Islet of Langerhans (tissue), 1 donor: Measurements from ENCODE around the gene TSHZ3.

Experiments
- FAIRE-seq: peaks from one replicate; lab custom pipeline; 2011; peaks lifted over from hg19 to GRCh38; lab: Jason Lieb, UNC

The TSHZ3 gene, protein sequence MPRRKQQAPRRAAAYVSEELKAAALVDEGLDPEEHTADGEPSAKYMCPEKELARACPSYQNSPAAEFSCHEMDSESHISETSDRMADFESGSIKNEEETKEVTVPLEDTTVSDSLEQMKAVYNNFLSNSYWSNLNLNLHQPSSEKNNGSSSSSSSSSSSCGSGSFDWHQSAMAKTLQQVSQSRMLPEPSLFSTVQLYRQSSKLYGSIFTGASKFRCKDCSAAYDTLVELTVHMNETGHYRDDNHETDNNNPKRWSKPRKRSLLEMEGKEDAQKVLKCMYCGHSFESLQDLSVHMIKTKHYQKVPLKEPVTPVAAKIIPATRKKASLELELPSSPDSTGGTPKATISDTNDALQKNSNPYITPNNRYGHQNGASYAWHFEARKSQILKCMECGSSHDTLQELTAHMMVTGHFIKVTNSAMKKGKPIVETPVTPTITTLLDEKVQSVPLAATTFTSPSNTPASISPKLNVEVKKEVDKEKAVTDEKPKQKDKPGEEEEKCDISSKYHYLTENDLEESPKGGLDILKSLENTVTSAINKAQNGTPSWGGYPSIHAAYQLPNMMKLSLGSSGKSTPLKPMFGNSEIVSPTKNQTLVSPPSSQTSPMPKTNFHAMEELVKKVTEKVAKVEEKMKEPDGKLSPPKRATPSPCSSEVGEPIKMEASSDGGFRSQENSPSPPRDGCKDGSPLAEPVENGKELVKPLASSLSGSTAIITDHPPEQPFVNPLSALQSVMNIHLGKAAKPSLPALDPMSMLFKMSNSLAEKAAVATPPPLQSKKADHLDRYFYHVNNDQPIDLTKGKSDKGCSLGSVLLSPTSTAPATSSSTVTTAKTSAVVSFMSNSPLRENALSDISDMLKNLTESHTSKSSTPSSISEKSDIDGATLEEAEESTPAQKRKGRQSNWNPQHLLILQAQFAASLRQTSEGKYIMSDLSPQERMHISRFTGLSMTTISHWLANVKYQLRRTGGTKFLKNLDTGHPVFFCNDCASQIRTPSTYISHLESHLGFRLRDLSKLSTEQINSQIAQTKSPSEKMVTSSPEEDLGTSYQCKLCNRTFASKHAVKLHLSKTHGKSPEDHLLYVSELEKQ

DNA sequence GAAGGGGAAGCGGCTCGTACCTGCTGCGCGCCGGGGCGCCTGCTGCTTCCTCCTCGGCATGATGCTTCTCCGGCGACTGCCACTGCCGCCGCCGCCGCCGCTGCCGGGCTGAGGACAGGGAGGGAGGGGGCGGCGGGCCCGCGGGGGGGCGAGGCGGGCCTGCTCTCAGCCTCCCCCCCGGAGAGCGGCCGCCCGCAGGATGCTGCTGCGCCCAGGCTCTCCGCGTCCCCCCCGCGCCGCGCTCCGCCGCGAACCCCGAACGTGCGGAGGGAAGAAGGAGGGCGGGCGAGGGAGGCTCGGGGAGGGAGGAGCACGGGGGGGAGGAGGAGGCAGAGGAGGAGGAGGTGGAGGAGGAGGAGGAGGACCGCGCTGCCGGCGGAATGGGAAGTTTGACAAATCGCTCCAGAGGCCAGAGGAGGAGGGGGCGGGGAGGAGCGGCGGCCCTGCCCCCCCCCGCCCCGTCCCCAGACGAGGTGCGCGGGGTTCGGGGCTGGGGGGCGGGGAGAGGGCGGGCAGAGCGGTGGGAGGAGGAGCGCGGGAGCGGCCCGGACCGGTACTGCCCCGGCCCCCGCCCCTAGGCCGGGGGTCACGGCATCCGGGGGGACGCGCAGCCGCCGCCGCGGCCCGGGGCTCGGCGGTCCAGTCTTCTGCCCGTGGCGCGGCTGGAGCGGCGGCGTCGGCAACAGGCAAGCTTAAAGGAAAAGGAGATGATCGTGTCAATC lies at the start of gene TSHZ3:
TSHZ3 (minus strand) TSS at position 277 of the 722 bp plus-strand sequence; CDS start at position 60, 217 bp downstream.
- no peak for FAIRE-seq

DNA sequence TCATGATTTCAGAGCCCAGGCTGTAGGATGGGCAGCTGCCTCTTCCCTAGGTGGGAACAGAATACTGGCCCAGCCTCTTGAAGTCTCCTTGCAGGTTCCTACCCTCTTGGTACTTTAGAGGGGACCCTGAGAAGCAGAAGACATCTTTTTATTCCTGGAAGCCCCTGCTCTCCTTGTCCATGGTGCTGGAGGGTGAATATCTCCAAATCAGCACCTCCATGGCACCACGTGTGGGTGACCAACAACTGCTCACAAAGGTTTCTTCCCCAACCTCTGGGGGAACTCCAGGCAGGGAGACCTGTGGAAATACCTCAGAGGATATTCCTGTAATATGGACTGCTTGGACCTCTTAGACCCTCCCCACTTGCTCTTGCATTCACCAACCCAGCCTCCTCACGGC lies 48.1 kb upstream of the TSHZ3 start:
- FAIRE-seq = no peak

DNA sequence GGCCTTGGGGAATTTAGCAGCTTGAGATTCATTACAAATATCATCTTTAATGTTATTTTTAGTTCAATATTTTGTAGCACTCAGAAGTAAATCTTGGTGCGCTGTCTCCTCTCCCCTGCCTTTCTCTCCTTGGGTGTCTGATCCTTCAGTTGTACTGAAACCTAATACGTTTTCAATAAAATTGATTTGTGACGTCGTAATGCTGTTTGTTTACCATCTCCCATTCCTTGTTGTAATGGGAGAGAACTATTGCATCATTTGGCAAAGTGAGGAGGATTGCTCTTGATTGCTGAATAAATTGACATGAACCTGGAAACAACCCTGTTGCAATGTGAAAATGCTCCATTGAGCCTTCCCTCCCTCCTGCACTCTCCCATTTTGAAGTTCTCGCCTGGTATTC lies 43.2 kb upstream of the TSHZ3 start:
- no peak for FAIRE-seq

DNA sequence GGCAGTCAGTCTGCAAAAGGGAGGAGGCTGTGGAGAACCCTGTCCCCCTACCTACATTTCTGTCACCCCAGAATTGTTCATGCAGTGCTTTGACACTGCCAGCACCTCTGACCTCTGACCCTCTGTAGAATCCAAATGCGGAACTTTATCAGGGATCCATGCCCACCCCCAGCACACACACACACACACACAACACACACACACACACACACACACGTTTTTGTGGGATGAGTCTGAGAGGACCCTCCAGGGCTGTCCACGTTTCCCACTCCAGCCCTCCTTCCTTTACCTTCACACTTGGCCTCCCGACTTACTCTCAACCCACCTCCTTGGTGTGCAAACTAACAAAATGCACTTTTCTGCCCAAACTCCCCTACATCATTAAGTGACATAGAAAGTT lies 42.3 kb upstream of the TSHZ3 start:
- FAIRE-seq = no peak

DNA sequence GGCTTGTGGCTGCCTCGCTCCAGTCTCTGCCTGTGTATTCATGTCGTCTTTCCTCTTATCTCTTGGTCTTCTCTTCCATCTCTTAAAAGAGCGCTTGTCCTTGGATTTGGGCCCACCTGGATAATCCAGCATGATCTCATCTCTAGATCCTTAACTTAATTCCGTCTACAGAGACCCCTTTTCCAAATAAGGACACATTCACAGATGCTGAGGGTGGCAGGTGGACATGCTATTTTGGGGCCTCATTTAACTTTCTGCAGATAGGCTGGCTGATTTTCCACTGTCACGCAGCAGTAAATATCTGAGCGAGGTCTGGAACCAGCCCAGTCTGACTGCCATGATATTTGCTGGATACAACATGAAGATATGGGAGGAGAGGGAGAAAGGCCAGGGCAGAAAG lies 41.5 kb upstream of the TSHZ3 start:
- no peak for FAIRE-seq

DNA sequence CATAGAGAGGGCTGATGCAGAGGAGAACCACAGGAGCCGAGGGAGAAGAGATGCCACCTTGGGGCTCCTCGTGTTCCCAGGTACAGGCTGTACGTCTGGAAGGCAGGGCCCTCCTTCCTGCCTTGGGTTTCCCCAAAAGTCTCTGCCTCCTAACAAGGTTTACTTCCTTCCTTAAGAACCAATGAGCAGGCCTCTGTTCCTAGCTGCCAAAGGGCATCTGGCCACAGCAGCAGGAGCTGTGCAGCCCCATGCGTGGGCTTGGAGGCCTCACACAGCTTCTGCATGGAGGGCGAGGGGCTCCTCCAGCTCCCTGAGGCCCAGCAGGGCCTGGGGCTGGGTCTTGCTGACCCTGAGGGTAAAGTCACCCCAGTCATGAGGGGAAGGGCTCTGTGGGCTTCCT lies 40.6 kb upstream of the TSHZ3 start:
- FAIRE-seq = no peak

DNA sequence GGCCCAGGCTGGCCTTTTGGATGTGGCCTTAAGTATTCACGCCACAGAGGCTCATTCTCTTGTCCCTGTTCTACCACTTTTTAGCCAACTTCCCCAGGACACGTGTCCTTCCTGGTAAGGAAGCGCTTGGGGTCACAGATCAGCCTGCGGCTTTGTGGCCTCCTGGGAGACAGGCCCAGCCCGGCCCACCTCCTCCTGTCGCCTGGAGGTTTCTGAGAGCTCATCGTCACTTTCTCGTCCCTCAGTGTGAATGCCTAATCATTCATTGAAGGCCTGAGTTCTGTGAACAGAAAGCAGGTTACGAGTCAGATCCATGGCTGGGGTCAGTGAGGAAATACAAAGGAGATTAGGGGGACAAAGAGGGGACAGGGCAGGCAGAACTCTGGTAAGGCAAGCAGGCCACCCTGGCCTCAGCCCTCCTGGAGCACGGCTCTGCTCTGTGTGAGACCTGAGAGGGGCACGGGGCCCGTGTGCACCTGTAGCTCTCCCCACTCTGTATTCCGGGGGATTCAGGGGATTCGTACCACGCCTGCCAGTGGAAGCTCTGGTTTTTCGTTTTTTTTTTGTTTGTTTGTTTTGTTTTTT lies 38.6 kb upstream of the TSHZ3 start:
- FAIRE-seq = no peak

DNA sequence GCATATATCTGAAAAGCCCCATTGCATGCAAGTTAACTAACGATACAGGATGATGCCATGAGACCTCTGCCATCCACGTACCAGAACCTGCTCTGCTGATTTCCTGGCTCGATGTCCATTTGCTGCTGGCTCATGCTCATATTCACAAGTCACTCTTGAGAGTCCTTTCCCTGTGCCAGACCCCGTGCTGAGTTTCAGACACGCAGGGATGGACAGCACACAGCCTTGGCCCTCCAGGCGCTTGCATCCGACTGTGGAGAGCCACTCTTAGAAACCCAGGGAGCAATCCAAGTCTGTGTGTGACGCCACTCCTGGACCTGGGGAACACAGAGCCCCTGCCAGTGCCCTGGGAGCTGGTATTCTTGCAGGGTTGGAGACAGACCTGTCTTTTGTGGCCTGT lies 37.6 kb upstream of the TSHZ3 start:
- FAIRE-seq = no peak

DNA sequence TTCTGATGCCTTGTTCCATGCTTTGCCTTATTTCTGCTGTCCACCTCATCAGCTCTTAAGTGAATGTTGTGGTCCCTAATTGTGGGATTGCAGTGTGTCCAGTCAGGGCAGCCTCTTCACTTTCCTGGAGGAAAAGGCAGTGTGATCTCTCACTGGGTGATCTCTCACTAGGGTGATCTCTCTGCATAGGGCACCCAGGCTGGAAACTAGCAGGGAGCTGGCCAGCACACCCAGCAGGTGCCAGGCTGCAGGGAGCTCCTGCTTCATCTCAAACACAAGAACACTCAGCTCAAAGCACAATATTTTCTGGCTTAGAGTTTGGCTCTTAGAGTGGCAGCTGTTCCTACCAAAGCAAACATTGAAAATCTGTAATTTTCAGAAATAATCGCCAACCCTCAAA lies 36.5 kb upstream of the TSHZ3 start:
- no peak for FAIRE-seq

DNA sequence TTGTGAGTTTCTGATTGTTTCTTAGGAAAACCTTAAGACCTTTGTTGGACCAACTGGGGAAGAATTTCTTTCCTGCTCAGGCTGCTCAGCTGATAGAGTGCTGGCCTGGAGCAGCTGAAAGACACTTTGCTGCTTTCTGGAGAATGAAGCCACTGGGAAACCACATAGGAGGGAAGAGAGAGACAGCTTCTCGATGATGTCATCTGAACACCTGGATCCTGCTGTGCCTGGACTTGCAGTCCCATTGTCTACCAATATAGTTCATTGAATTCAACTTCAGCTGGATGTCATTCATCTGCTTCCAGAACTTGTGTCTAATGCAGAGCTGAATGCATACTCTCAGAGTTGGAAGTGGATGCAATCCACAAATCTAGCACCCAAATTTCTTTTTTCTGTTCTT lies 34.3 kb upstream of the TSHZ3 start:
- no peak for FAIRE-seq

DNA sequence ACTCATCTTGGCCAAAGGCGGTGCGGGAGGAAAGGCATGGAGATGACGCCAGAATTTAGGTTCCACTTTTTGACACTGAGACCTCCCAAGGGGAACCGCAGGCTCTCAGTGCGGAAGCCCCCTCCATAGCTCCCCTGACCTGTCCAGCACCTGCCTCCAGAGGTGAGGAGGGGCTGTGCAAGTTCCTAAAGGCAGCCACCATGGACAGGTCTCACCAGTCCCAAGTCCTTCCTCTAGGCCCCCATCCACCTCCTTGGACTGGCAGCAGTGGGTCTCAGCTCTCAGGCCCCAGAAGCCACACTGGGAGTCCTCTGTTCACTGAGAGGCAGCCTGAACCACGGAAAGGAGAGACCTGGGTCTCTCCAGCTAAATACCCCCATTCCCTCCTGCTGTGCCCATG lies 31.6 kb upstream of the TSHZ3 start:
- FAIRE-seq = no peak

DNA sequence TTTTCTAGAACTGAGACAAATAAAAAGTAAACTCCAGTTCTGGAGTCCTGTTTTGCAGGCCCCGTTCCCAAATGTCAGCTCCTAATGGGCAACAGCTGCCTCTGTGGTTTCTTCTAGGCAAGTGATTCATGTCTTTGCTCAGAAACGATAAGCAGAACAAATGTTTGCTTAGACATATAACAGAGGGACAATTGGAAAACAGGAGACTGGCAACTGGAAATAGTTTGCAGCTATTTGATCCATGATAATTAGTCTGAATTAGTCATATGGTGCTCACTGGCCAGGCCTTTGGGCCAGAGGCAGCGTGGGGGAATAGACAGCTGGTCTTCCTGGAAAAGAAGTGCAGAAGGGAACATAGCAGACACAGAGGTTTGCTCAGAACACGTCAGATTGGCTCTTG lies 29.2 kb upstream of the TSHZ3 start:
- FAIRE-seq = peak; percentile 82

DNA sequence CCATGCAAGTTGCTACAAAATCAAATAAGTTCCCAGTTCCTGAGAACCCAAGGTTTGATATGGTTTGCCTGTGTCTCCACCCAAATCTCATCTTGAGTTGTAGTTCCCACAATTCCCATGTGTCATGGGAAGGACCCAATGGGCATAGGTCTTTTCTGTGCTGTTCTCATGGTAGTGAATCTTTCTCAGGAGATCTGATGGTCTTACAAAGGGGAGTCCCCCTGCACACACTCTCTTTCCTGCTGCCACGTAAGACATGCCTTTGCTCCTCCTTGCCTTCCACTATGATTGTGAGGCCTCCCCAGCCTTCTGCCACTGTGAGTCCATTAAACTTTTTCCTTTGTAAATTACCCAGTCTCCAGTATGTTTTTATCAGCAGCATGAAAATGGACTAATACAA lies 28.5 kb upstream of the TSHZ3 start:
- no peak for FAIRE-seq

DNA sequence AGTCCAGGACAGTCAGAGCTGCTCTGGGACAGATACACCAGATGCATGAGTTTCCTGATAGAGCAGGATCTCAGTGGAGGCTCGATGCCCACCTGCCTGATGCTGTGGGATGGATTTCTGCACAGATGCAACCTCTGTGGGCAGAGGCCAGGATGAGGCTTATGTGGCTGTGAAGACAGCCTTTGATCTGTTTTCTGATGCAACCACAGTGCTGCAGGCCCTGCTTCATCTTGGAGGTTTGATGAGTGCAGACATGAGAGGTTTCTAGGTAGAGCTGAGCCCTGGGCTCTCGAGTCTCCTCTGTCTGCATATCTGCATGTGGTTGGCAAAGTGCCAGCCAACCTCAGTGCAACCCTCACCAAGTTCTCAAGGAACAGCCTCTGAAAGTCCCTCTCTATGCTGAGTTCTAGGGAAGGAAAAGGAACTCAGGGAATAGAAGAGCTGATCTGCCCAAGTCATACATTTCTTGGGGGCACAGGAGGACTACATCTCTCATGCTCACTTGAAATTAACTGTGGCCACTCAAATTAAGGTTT lies 23.1 kb upstream of the TSHZ3 start:
- FAIRE-seq = no peak

DNA sequence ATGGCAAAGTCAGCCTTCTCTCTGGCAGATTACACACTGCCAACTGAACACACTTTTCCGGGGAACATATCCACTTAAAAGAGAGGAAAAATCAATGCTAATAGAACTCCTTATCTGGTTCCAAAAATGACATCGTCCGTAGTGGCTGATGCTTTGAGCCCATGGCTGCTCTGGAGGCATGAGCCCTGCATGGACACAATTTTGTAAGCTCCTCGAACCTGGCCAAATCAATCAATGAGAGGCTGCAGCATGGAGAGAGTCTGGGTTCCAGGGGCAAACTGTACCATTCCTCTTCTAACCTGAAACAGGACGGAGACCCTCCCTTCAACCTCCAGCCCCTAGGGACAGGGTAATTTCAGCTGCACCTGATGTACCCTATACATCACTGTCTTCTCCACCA lies 21.0 kb upstream of the TSHZ3 start:
- no peak for FAIRE-seq

DNA sequence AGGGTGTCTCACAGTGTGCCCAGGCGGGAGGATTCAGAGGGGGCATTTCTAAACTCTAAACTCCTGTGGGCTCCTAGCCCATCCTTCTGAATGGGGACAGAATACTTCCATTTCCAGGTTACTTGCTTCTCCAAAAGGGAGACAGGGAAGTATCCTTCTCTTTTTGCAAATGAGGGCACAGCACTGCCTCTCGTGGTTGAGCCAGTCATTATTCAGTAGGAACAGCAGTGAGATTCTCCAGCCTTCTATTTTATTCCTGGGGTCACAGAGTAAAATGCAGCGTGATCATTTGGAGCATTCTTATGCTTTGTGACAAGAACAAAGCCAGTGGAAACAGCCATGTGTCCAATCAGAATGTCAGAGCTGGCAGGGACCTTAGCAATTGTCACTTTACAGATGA lies 15.7 kb upstream of the TSHZ3 start:
- no peak for FAIRE-seq

DNA sequence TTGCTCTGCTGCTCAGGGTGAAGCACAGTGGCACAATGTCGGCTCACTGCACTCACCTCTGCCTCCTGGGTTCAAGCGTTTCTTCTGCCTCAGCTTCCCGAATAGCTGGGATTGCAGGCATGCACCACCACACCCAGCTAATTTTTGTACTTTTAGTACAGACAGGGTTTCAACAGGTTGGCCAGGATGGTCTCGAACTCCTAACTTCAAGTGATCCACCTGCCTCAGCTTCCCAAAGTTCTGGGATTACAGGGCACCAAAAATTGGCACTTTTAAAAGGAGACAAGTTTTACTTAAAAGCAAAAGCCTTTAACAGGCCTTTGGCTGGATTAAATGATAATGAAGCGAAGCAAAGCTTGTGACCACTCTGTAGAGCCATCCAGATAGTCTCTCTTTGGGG lies 12.5 kb upstream of the TSHZ3 start:
- FAIRE-seq = no peak

DNA sequence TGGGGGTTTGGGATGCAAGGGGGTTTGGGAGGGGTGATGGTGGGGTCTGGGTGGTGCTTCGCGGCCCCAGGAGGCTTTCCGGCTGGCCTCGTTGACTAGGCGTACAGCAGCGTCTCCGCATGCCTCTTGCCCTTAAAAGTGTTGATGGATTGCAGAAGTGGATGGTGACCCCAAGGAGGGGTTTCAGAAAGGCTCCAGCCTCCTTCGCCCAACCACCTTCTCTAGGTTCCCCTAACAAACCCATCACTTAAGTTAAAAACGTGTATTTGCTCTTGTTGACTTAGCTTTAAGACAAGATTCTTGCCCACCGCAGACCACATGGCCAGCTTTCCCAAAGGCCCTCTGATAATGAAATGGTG lies 8.1 kb upstream of the TSHZ3 start:
- no peak for FAIRE-seq

DNA sequence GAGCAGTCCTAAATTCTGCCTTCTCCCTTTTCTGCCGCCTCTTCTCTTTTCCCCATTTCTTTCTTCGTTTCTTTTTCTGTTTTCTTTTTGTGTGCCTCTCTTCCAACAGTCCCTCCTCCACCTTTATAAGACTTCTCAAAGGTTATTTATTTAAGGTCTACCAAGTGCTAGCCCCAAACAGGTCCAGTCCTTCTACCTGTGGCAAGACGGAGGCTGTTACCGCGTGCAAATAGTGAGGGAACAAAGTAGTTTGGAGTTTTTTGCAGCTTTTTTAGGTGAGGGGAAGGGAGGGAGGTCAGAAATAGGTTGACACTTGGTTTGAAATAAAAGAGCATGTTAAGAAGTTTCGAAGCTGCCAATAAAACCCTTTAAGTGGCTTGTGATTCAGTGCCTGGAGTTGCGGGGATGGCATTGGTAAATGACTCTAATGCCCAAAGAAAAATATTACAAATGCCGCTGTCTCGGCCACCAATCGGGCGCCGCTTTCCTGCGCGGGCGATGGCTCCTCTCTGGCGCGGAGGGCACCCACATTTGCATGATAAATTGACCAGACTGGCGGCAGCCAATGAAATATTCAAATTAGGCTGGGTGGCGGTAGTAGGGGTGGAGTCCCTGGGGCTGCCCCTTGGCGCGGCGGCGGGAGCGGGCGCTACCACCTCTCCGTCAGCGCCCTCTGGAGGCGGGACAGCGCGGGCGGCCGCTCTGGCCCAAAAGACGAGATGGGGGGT lies 7.5 kb upstream of the TSHZ3 start:
- FAIRE-seq = no peak

DNA sequence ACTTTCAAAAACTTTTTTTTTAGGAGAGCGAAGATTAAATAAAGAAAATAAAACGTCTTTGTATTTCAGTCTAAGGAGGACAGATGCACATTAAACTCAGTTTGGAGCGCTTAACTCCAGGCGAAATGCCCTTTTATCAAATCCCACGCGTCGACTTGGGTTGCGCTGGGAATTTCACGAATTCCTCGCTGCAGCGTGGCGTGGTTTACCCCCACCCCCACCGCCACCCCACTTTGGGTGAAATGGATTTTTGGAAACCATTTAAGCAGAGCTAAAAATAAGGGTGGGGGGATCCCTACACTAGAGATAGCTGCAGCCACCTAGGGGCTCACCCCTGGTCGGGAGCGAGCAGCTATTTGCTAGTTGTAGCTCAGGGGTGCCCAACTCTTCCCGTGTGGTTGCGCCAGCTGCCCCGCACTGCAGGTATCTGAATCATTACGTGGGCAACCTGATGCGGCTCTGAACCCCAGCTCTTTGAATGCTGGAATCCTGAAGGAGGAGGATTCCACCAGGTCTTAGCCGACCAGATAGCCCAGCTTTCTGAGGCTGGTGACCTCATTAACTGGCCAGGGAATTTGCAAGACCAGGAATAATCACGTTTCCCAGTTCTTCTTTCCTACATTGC lies 6.5 kb upstream of the TSHZ3 start:
- no peak for FAIRE-seq
